ENCODE results near the gene FCRL4. TPM values are rescaled to one million over a fixed set of nuclear protein-coding genes. Genes with fewer than 3 reads are reported as not detected.
"Not testable (repeated sequence)": the region's sequence is repeated elsewhere in the genome, so short reads cannot be mapped to it uniquely, and the experiment has no call there.

FCRL4 gene
- total and polyA plus RNA-seq, 2 donors (not counting 3 experiments of a cell fraction or from before 2014, with no cell fraction given) = not detected

DNA sequence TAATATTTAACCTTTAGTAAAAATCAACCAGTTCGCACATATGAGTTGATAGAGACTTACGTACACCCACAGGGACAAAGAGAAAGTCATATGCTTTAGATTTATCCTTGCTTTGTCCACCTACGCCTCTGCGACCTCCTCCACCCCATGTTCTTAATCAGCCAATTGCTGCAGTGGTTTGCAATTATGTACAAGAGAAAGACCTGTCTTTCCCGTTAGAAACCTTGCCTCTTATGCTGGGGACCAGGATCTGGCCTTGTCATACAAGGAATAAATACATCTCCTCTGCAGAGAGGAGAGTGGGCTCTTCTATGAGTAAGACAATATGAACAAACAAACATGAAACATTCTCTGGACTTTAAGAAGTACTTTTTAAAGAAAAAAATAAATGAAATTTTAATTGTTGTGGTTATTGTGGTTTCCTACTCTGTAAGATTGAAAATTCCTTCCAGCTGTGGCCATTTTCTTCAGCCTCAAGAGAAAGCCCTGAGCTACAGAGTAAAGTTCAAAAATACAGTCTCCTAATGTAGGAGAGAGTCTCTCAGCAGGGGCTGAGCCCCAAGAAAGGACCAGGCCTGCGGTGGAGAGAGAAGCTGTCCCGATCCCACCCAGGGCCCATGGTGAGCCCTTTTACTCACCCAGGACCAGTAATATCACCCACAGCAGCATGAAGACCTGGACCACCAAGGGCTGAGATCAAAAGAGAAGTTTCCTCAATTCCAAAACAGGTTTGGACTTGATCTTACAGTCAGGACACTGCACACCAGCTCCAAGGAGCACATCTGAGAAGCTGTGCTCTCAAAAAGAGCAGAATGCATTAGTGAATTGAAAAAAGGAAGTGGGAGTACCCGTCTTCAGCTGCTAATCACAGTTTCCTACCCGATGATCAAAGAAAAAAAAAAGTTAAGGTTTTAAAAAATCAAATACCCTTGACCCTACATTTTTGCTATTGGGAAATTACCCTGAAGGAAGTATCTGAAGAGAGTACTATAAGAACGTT, 45.9 kb downstream of the FCRL4 start, which contains the start of gene FCRL5:
Gene FCRL5 (minus strand): TSS at position 822 of the 1,000 bp plus-strand sequence. CDS start 153 bp downstream, at position 669.
- H3K27me3 ChIP-seq (ENCODE audit: control insufficient read depth in 2 of 2, insufficient read depth in 2 of 2, low read length in 2 of 2) = no peaks in the 10 kb centered on the region
- intact Hi-C loops (cut with micrococcal nuclease) = no loop called here
- no peak within 1 kb of the TSS for H3K4me2 ChIP-seq (ENCODE audit: insufficient read depth, low read length)
- H2AFZ ChIP-seq (ENCODE audit: low read depth, low read length) = no peak within 1 kb of the TSS
- FAIRE-seq = no peak
- no TSS peak for BruUV-seq (replicated peaks)
- no peaks in the 10 kb centered on the region for H3K9me1 ChIP-seq (replicated peaks; ENCODE audit: control insufficient read depth, extremely low read depth, insufficient read depth, low read length)
- CTCF ChIA-PET = no interaction called here
- H3K36me3 ChIP-seq (ENCODE audit: control insufficient read depth in 2 of 2, extremely low read depth in 1 of 2, insufficient read depth in 2 of 2, low read length in 2 of 2) = no peaks in the 10 kb centered on the region
- H3K79me2 ChIP-seq (ENCODE audit: control insufficient read depth, insufficient read depth, low read length) = no peaks in the 10 kb centered on the region
- dilution Hi-C loops (cut with MboI; ENCODE audit: extremely low pct_ligation_motif_present, low sequenced_read_pairs) = no loop called here
- H3K27ac ChIP-seq (ENCODE audit: insufficient read depth, low read depth, low read length) = no peak within 1 kb of the TSS
- POLR2A ChIA-PET = no interaction called here
- H3K4me3 ChIP-seq (replicated peaks in 1 of 3; ENCODE audit: insufficient read depth in 1 of 3, low read depth in 1 of 3, low read length in 3 of 3) = no peak within 1 kb of the TSS
- TF ChIP-seq, protein P1, sequence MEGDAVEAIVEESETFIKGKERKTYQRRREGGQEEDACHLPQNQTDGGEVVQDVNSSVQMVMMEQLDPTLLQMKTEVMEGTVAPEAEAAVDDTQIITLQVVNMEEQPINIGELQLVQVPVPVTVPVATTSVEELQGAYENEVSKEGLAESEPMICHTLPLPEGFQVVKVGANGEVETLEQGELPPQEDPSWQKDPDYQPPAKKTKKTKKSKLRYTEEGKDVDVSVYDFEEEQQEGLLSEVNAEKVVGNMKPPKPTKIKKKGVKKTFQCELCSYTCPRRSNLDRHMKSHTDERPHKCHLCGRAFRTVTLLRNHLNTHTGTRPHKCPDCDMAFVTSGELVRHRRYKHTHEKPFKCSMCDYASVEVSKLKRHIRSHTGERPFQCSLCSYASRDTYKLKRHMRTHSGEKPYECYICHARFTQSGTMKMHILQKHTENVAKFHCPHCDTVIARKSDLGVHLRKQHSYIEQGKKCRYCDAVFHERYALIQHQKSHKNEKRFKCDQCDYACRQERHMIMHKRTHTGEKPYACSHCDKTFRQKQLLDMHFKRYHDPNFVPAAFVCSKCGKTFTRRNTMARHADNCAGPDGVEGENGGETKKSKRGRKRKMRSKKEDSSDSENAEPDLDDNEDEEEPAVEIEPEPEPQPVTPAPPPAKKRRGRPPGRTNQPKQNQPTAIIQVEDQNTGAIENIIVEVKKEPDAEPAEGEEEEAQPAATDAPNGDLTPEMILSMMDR (IDR thresholded peaks at IDR 0.05; ENCODE audit: extremely low read depth in 1 of 2, insufficient read depth in 1 of 2, low read depth in 1 of 2, low read length in 2 of 2) = no peak
- TF ChIP-seq JUN (IDR thresholded peaks at IDR 0.05; ENCODE audit: borderline replicate concordance, insufficient read depth, insufficient read length, low read depth) = no peak
- TF ChIP-seq GATA2 (IDR thresholded peaks at IDR 0.05; ENCODE audit: insufficient read depth, insufficient read length, low read depth, low read length) = no peak
- TF ChIP-seq MYC (IDR thresholded peaks at IDR 0.05; ENCODE audit: low read depth, low read length) = no peak
- no peak for TF ChIP-seq POLR2AphosphoS5 (IDR thresholded peaks at IDR 0.05; ENCODE audit: insufficient read depth, low read depth, low read length)
- TF ChIP-seq, protein P2, sequence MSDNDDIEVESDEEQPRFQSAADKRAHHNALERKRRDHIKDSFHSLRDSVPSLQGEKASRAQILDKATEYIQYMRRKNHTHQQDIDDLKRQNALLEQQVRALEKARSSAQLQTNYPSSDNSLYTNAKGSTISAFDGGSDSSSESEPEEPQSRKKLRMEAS (IDR thresholded peaks at IDR 0.05; ENCODE audit: insufficient read depth, insufficient read length) = no peak
- no peak for TF ChIP-seq EZH2 (IDR thresholded peaks at IDR 0.05; ENCODE audit: borderline replicate concordance, low read depth, low read length, severe bottlenecking)
- no peak for TF ChIP-seq FOS (IDR thresholded peaks at IDR 0.05; ENCODE audit: borderline replicate concordance, insufficient read depth, low read length)
- no peak for TF ChIP-seq POLR2A (IDR thresholded peaks at IDR 0.05; ENCODE audit: low read depth, low read length)
- no peaks in the 10 kb centered on the region for H3K4me1 ChIP-seq (ENCODE audit: control insufficient read depth, extremely low read depth, insufficient read depth, low read length)
- H3K9me3 ChIP-seq (replicated peaks; ENCODE audit: control insufficient read depth, insufficient read depth, low read length) = no peaks in the 10 kb centered on the region
- H4K20me1 ChIP-seq (replicated peaks; ENCODE audit: control insufficient read depth, extremely low read depth, insufficient read depth, low read length) = no peaks in the 10 kb centered on the region
- H3K9ac ChIP-seq (replicated peaks; ENCODE audit: extremely low read depth, insufficient read depth, low read length) = no peak within 1 kb of the TSS
- DNase-seq (ENCODE audit: low read depth, low spot score) = no peak

DNA sequence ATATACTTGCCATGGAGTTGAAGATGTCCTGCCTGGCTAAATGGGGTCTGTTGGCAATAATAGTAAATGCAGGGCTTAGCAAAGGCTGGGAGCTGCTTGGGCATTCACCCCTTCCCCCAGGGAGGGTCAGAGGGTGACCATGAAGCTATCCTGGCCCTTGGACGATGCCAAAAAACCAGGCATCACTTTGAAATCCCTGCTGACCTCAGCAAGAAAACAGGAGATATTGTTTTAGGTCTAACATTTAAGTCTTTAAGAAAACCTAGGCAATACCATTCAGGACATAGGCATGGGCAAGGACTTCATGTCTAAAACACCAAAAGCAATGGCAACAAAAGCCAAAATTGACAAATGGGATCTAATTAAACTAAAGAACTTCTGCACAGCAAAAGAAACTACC, 49.8 kb downstream of the FCRL4 start:
- H3K4me3 ChIP-seq (replicated peaks in 1 of 3; ENCODE audit: insufficient read depth in 1 of 3, low read depth in 1 of 3, low read length in 3 of 3); H3K4me2 ChIP-seq (ENCODE audit: insufficient read depth, low read length); H3K36me3 ChIP-seq (ENCODE audit: control insufficient read depth in 2 of 2, extremely low read depth in 1 of 2, insufficient read depth in 2 of 2, low read length in 2 of 2); H3K27ac ChIP-seq (ENCODE audit: insufficient read depth, low read depth, low read length); intact Hi-C loops (cut with micrococcal nuclease); FAIRE-seq; H2AFZ ChIP-seq (ENCODE audit: low read depth, low read length); H4K20me1 ChIP-seq (replicated peaks; ENCODE audit: control insufficient read depth, extremely low read depth, insufficient read depth, low read length); H3K79me2 ChIP-seq (ENCODE audit: control insufficient read depth, insufficient read depth, low read length); CTCF ChIA-PET; H3K4me1 ChIP-seq (ENCODE audit: control insufficient read depth, extremely low read depth, insufficient read depth, low read length); dilution Hi-C loops (cut with MboI; ENCODE audit: extremely low pct_ligation_motif_present, low sequenced_read_pairs); H3K9me3 ChIP-seq (replicated peaks; ENCODE audit: control insufficient read depth, insufficient read depth, low read length); DNase-seq (ENCODE audit: low read depth, low spot score); BruUV-seq (replicated peaks); H3K9me1 ChIP-seq (replicated peaks; ENCODE audit: control insufficient read depth, extremely low read depth, insufficient read depth, low read length); POLR2A ChIA-PET; H3K27me3 ChIP-seq (ENCODE audit: control insufficient read depth in 2 of 2, insufficient read depth in 2 of 2, low read length in 2 of 2); H3K9ac ChIP-seq (replicated peaks; ENCODE audit: extremely low read depth, insufficient read depth, low read length): not testable (repeated sequence)
